Stomach (tissue), 9 donors: ENCODE data around the gene VEGFA. TPM values are rescaled to one million over a fixed set of nuclear protein-coding genes. Genes with fewer than 3 reads are reported as not detected.

Experiments
- DNase-seq, 2 donors: peaks; one replicate each; pipeline versions ENCODE4 v3.0.0 to v3.0.0-alpha.2; 2013 to 2019
- H3K27ac ChIP-seq, 5 donors: fragments of 200-600 bp in 4 of 5; sonication (generic) in 4 of 5; one replicate each; pipeline ENCODE4 v1.5.1; 2013 to 2019; ENCODE audit warnings: mild to moderate bottlenecking in 1 of 5, moderate library complexity in 1 of 5
- H3K27me3 ChIP-seq, 3 donors: fragments of 200-600 bp; sonication (generic); one replicate each; pipeline ENCODE4 v1.5.1; 2017 to 2019; ENCODE audit warnings: mixed run types in 1 of 3
- H3K36me3 ChIP-seq, 4 donors: fragments of 200-600 bp; sonication (generic); 1 replicate in 3 of 4; 2 replicates in 1 of 4; pipeline ENCODE4 v1.5.1; 2016 to 2019
- H3K4me1 ChIP-seq, 4 donors: fragments of 200-600 bp; sonication (generic); one replicate each; pipeline ENCODE4 v1.5.1; 2016 to 2019
- H3K4me3 ChIP-seq, 4 donors: fragments of 200-600 bp; sonication (generic) in 3 of 4; one replicate each; pipeline ENCODE4 v1.5.1; 2016 to 2019; ENCODE audit warnings: mild to moderate bottlenecking in 1 of 4
- H3K9me3 ChIP-seq, 4 donors: fragments of 200-600 bp; sonication (generic); one replicate each; pipeline ENCODE4 v1.5.1; 2016 to 2019
- EP300 ChIP-seq: sonication (generic); formaldehyde crosslinking; IDR thresholded peaks from one replicate; pipeline ENCODE4 v1.6.1; 2017; ENCODE audit warnings: antibody characterized with exemption
- POLR2A ChIP-seq, 4 donors: fragments of 450-650 bp; IDR thresholded peaks; one replicate each; pipeline ENCODE4 v1.6.1; 2016; ENCODE audit warnings: antibody characterized with exemption in 4 of 4, control low read depth in 2 of 4, mild to moderate bottlenecking in 1 of 4, moderate library complexity in 1 of 4
- POLR2AphosphoS5 ChIP-seq, 3 donors: sonication (generic); formaldehyde crosslinking; IDR thresholded peaks; one replicate each; pipeline ENCODE4 v1.6.1; 2016; ENCODE audit warnings: antibody characterized with exemption in 3 of 3
- WGBS, 5 donors: extraction: QIAGEN DNeasy Blood & Tissue Kit in 3 of 5; methylation state at CpG; one replicate each; pipeline versions ENCODE4 v1.1.5 to v1.1.7; 2013 to 2018; 5-methylcytosine and 5-hydroxymethylcytosine counted together
- intact Hi-C: fragments of 100-400 bp; cut with DNase I; formaldehyde crosslinking; loops from one replicate; pipeline ENCODE4 v1.15.1; 2023; ENCODE audit warnings: low total_unique reads
- polyA plus RNA-seq, 3 donors: library from polyadenylated mRNA; stranded (reverse); fragments of 200-250 nt; gene quantifications; one replicate each; pipeline ENCODE4 v1.2.3, GENCODE V29; 2013
- total RNA-seq, 5 donors: library from RNA; depleted of rRNA; stranded (reverse); fragments of >200 nt; gene quantifications; one replicate each; pipeline versions ENCODE4 v1.1.0 to v1.2.3, GENCODE V29; 2014 to 2016
- TF ChIP-seq, protein P1 (sequence below), 7 experiments: fragments of 450-650 bp in 4 of 7; fragments of 200-600 bp in 3 of 7; sonication (generic) in 3 of 7; IDR thresholded peaks; one replicate each; pipeline ENCODE4 v1.5.1; 2016 to 2019; ENCODE audit warnings: antibody characterized with exemption in 7 of 7, control low read depth in 2 of 7, mild to moderate bottlenecking in 1 of 7
- donor health status: healthy with polysubstance abuse.
- donor health status: Bipolar disorder and iron deficiency.
- donor health status: healthy.

VEGFA gene
- total and polyA plus RNA-seq, 8 donors: 28.6 to 438 (median 235) TPM

GRCh38 chr6:43736211-43736786, 33.7 kb upstream of the VEGFA start:
- peak in 1 of 2 donors; percentile 1 for DNase-seq
- WGBS, 5 donors: 85 to 91% (median 88%) methylated on average over 2 of the region's 2 CpGs
- H3K27ac ChIP-seq: no peak overlapping the region
- peaks cover 0 to 7% (median 2%) of the 10 kb centered on the region in 4 donors for H3K4me1 ChIP-seq
- H3K36me3 ChIP-seq: no peaks in the 10 kb centered on the region
- H3K27me3 ChIP-seq: no peaks in the 10 kb centered on the region
- peaks cover 0 to 5% (median 0%) of the 10 kb centered on the region in 4 donors for H3K9me3 ChIP-seq
- H3K4me3 ChIP-seq: no peak overlapping the region
- no peak for TF ChIP-seq POLR2A (IDR thresholded peaks at IDR 0.05)
- TF ChIP-seq EP300: no peak
- no peak for TF ChIP-seq POLR2AphosphoS5 (IDR thresholded peaks at IDR 0.05)
- TF ChIP-seq, protein P1, sequence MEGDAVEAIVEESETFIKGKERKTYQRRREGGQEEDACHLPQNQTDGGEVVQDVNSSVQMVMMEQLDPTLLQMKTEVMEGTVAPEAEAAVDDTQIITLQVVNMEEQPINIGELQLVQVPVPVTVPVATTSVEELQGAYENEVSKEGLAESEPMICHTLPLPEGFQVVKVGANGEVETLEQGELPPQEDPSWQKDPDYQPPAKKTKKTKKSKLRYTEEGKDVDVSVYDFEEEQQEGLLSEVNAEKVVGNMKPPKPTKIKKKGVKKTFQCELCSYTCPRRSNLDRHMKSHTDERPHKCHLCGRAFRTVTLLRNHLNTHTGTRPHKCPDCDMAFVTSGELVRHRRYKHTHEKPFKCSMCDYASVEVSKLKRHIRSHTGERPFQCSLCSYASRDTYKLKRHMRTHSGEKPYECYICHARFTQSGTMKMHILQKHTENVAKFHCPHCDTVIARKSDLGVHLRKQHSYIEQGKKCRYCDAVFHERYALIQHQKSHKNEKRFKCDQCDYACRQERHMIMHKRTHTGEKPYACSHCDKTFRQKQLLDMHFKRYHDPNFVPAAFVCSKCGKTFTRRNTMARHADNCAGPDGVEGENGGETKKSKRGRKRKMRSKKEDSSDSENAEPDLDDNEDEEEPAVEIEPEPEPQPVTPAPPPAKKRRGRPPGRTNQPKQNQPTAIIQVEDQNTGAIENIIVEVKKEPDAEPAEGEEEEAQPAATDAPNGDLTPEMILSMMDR (IDR thresholded peaks at IDR 0.05): no peak
- intact Hi-C loops: no loop called here

DNA sequence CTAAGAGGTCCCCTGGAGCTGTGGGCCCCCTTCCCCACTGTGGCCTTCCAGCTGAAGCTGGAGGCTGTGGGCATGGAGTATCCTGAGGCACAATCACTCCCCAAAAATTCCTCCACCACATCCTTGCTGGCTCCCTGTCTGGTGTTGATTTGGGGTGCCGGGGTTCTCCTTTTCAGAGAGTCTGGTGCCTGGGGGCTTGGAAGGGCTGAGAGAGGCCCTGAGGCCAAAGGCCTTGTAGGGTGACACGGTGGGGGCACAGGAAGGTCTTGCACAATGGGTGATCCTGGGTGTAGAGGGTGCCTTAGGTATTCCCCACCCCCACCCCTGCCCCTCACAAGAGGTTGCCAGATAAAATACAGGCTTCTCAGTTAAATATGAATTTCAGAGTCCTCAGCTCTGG, 33.2 kb upstream of the VEGFA start:
- TF ChIP-seq, protein P1 (IDR thresholded peaks at IDR 0.05): no peak
- TF ChIP-seq POLR2AphosphoS5 (IDR thresholded peaks at IDR 0.05) (no peak), EP300 (no peak), POLR2A (IDR thresholded peaks at IDR 0.05) (no peak)
- WGBS, 5 donors: 80 to 93% (median 88%) methylated on average over 2 of the region's 2 CpGs
- DNase-seq: peak in 1 of 2 donors; percentile 0
- no peak overlapping the region for H3K4me3 ChIP-seq
- H3K4me1 ChIP-seq: peaks cover 0 to 7% (median 2%) of the 10 kb centered on the region in 4 donors
- H3K27me3 ChIP-seq: no peaks in the 10 kb centered on the region
- no peaks in the 10 kb centered on the region for H3K36me3 ChIP-seq
- intact Hi-C loops: no loop called here
- no peak overlapping the region for H3K27ac ChIP-seq
- H3K9me3 ChIP-seq: no peaks in the 10 kb centered on the region

- no peak for TF ChIP-seq POLR2A (IDR thresholded peaks at IDR 0.05)
- no peak for TF ChIP-seq POLR2AphosphoS5 (IDR thresholded peaks at IDR 0.05)
- TF ChIP-seq, protein P1 (IDR thresholded peaks at IDR 0.05): no peak
- TF ChIP-seq EP300: no peak
- Histone ChIP-seq H3K36me3 (no peaks in the 10 kb centered on the region), H3K4me1 (peaks cover 0 to 7% (median 2%) of the 10 kb centered on the region in 4 donors), H3K9me3 (no peaks in the 10 kb centered on the region), H3K27me3 (no peaks in the 10 kb centered on the region), H3K27ac (no peak overlapping the region), H3K4me3 (no peak overlapping the region)
- WGBS, 5 donors: 71 to 81% (median 73%) methylated on average over 13 to 15 of the region's 15 CpGs
- intact Hi-C loops: no loop called here
- peak in 1 of 2 donors; percentile 69 for DNase-seq
These were observed 32.5 kb upstream of the VEGFA start for GRCh38 chr6:43737272-43738081.

DNA sequence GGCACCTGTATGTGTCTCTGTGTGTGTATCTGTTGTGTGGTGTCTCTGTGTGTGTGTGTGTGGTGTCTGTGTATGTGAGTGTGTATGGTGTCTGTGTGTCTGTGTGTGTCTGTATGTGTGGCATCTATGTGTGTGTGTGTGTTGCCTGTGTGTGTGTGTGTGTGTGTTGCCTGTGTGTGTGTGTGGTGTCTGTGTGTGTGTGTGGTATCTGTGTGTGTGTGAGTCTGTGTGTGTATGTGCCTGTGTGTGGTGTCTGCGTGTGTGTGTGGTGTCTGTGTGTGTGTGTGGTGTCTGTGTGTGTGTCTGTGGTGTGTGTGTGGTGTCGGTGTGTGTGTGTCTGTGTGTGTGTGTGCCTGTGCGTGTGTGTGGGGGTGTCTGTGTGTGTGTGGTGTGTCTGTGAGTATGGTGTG, 31.7 kb upstream of the VEGFA start:
- 51 to 86% (median 77%) methylated on average over 3 of the region's 3 CpGs for WGBS, 5 donors
- Histone ChIP-seq H3K4me3 (no peak overlapping the region), H3K4me1 (peaks cover 0 to 7% (median 2%) of the 10 kb centered on the region in 4 donors), H3K27me3 (no peaks in the 10 kb centered on the region), H3K27ac (no peak overlapping the region), H3K9me3 (no peaks in the 10 kb centered on the region), H3K36me3 (no peaks in the 10 kb centered on the region)
- intact Hi-C loops: no loop called here
- peak in 1 of 2 donors; percentile 1 for DNase-seq
- no peak for TF ChIP-seq POLR2AphosphoS5 (IDR thresholded peaks at IDR 0.05)
